DMS114 treated with DMSO at 0.1 percent for 48 hours (cell line): ENCODE measurements around the gene FEZF2.

Experiments
- DNase-seq: peaks from one replicate; lab custom pipeline; 2025; ENCODE audit not compliant: unreplicated experiment; lab: John Stamatoyannopoulos, UW

Gene FEZF2

DNA sequence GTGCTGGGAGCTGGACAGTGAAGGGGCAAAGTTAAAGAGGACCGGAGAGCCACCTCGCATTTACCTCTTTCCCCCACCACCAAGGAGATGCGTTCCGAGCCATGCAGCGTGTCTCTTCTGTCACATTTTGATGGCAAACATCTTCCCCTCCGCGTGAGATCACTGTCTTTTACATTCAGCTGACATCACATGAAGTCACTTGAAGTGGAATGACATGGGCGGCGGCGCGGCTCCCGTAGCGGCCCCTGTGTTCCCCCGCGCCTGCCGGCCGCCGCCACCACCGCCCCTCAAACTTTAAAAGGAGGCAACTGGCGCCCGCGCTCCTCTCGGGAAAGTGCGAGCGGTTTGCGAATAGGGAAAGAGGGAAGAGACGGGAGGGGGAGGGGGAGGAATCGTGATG is at the start of gene FEZF2:
Gene FEZF2, minus strand, starts transcription at position 336 of the 400 bp plus-strand sequence. CDS start 682 bp downstream, outside the sequence.
- DNase-seq: no peak

DNA sequence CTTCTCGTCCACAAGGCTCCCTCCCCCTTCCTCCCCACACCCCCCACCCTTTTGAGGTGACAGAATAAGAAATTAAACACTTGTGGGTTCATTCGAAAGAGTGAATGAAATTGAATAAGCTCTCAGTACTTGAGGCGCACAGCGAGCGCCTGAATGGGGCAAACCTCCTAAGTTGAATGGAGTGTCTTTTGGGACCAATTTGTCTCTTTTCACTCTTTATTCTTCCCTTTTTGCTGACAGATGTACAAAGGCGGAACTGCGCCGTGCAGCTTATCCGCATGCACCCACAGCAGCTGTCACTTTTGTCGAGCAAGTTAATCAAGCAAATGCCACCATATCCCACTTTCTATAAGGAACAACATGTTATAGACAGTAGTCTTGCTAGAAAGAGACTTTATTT is 47.9 kb upstream of the FEZF2 start:
- no peak for DNase-seq

DNA sequence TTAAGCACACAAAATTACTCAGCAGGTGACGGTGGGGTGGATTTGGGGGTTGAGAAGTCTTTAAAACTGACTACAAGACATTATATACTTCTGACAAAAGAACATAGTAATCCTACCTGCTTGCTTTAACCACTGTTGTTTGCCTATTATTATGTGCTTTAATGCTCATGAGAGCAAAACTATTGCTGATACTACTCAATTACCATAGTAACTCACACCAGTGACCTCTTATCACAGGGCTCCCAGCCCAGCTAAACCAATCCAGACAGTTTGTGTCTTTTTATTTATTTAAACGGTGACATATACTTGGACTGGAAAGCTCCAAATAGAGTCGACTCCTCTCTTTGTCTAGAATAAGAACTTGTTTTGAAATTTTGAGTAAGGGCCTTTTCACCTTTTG is 42.8 kb upstream of the FEZF2 start:
- DNase-seq: no peak

DNA sequence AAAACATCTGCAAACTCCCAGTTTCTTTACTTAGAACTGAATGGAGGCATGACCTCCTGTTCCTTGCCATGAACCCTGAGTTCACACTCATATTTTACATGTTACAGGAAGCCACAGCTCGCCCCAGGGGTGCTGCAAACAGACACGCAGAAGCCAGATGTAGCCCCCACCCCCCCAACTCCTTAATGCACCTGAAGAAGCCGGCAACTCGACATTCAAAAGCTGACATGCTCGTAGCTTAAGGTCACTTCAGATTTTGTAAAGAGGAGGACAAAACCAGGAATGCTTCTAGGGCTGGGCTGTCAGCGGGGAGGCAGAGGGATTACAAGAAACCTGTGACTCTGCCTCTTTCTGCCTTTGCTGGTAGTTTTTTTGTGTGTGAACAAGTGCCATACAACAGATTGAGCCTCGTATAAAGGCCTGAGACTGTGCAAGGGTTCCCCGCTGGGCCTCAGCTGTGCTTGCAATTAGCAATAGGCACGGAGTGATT is 42.0 kb upstream of the FEZF2 start:
- DNase-seq: no peak

DNA sequence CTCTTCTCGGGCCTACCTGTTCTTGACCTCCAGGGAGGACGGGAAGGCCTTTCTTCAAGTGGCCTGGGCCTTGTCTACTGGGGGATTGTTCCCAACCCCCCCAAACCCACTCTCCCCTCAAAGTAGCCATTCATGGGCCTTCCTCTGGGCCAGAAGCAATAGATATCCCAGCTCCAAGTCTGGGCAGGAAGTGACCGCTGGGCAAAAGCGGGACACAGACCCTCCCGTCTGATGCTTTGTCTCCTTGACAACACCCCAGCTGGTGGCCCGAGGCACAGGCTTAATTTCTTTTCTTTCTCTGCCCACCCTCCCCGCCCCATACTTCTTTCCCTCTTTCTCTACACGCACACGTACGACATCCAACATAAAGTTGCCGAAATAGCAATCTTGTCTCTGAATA is 41.4 kb upstream of the FEZF2 start:
- DNase-seq: no peak

DNA sequence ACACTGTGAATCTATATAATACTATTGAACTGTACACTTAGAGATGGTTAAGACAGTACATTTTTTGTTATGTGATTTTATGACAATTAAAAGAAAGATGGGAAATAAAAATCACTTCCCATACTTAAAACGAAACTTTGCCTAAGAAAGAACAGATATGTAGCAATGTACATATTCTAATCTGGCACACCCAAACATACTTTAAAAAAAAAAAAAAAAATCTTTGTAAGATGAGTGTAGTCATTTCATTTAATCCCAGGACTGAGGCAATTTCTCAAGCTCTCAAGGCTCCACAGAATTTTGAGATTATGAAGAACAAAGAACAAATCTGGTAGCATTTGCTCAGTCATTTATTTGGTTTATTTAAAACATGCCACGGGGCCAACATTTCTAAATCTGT is 40.3 kb upstream of the FEZF2 start:
- no peak for DNase-seq

DNA sequence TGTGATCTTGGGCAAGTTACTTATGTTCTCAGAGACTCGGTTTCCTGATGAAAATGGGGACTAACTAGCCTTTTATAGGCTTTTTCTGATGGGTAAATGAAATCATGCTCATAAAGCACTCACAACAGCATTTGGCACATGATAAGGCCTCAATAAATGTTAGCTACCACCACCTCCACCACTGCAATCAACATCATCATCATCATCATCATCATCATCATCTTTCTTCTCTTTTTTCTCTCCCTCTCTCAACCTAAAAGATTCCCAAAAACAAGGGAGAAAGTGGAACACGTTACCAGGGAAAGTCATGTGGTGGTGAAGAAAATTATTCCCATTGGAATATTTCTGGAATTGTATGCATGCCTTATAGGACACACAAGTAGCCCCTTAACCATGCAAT is 33.6 kb upstream of the FEZF2 start:
- no peak for DNase-seq

DNA sequence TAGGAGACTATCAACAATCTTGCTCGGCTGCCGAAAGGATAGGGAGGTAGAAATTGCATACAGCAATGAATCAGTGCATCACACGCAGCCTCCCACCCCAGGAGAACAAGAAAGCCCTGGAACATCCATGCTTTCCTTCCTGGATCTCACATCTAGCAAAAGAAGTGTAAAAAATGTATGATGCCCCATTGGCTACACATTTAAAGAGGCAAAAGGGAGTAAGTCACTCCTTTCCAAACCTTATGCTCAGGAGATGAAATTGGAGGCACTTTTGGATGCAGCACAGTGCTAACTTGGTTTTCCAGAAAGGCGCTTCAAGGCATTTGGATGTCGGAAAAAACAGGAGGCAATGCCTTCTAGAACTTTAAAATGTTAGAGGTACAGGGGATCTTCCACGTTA is 32.2 kb upstream of the FEZF2 start:
- no peak for DNase-seq

DNA sequence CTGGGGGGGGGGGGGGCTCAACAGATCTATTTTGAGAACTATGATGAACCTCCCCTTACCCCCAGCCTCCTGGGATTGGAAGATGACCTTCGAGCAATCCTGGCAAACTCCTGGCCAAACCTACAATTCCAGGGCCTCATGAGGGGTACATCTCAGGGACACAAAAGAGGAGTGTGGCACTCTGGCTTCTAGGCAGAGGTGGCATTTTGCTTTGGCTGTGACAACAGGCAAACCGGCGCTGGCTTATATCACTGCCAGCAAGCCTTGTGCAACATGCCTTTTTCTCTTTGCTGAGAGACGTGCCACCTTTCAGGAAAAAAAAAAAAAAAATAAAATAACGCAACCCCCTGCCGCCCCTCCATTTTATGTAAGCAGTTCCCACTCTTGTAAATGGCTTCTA is 31.8 kb upstream of the FEZF2 start:
- DNase-seq: no peak

DNA sequence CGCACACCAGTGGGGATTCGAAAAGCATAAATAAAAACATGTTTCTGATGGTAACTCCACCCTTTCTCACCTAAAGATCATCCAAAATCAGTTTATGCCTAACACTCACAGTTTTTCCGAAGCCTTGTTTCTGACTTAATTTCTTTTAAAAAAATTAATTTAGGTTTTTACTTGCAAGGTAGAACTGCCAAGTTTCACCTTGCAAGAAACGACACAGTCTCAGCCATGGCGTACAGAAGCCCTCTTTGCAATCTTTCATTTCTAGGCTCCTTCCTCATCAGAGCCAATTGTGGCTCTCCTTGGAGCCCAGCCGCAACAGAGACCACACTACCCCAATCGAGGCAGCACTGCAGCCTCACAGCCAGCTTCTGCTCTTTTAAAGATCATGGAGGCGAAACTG is 31.0 kb upstream of the FEZF2 start:
- DNase-seq: no peak

DNA sequence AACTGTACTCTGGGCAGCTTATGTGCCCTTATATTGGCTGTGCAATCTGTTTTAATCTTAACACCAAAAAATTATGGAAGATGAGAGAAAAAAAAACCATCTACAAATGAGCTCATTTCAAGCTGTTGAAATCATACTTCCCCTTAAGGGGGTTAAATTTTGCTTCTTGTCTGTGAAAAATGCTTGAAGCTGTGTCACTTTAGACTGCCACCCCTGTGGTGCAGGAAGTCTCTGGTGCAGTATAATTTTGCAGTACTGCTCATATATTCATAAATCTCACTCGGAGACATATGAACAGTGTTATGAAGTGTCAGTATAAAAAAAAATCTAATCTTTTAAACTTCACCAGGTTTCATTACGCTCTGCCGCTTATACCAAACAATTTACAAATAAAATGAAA is 30.4 kb upstream of the FEZF2 start:
- no peak for DNase-seq

DNA sequence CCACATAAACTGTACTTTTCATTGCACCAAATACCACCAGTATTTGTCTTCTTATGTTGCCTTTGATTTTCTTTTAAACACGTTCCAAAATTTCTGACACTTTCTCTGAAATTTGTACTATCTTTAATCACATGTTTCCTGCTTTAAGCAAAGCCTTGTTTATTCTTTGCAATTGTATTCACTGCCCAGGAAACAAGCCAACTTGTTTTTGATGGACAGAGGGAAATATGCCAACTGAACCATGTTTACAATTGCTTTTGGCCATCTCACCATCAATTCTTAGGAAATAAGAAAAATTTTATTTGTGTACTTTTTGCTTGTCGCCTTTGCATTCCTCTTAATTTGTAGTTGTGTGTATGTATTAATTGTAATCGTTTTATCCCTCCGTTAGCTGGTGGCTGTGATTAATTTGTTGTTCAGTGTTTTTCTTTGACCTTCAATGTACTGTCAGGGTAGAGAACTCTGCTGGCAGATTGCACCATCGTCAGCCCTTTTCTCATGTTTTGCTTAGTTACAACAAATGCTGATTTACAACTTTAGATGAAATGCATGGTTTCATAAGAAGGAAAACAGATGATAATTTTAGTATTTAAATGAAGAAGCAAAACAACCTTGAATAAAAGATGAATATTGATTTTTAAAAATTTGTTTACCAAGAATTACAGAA is 19.4 kb upstream of the FEZF2 start:
- no peak for DNase-seq

DNA sequence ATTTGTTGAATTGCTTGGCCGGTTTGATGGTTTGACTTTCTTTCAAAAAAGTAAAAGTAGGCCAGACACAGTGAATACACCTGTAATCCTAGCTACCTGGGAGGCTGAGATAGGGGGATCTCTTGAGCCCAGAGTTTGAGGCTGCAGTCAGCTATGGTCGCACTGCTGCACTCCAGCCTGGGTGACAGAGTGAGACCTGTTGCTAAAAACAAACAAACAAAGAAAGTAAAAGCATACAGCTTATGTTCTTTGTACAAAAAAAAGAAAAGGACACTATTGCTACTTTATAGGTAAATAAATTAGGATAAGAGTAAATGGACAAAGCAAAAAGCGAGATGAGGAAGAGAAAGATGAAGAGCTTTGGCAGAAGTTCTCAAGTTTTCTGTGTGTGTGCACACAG is 13.9 kb upstream of the FEZF2 start:
- no peak for DNase-seq

DNA sequence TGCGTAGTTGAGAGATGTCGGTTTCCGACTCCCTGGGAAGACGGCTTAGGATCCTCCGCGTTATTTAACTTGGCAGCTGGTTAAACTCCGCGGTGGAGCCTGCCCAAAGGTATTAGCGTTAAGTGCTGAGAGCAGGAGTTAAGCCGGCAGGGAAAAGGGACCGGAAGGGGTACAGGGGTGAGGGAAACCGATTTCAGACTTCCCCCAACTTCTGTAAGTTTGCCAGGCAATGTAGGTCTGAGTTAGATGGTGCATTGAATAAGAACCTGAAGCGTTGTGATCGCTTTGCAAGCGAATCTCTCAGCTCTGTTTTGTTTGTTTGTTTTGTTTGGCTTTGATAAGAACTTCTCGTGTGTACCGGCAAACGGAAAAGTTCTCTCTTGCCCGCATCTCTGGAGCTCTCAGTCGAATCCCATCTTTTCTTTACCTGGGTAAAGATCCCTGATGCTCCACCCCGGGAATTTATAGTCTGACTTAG is 6.0 kb upstream of the FEZF2 start:
- no peak for DNase-seq

DNA sequence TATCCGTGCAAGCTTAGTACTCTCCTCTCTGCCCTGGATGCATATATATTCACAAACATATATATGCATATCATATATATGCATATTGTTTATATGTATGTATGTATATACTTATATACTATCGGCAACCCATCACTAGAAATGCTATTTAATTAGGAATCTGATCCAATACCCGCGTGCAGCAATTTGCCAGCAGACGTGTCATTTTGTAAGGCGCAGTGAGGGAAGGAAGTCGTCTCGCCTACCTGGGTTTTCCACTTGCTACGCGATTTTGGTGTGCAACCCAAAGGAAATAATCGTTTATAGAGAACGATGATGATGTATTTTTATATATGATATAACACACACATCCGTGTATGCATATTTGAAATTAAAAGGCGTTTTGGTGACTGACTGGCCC is 5.6 kb upstream of the FEZF2 start:
- no peak for DNase-seq

DNA sequence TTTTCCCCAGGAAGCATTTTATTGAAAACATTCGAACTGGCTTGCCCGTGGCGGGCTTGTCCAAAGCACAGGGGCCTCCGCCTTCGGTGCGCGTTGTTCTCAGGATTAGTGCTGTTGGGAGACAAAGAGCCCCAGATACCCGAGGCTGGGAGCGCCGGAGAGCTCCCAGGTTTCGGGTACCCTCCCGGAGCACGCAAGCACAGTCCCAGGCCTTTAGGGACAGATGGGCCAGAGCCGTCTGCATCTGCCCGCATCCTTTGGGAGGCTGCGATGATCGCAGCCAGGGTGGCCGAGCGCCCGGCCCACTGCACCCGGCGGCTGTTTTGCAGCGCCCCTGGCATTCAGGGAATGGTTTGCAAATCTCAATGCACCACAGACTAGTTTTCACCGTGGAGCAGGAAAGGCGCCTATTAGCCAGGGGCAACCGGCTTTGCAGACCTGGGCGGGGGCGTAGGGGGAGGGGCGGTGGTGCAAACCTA is 5.0 kb upstream of the FEZF2 start:
- DNase-seq: no peak

DNA sequence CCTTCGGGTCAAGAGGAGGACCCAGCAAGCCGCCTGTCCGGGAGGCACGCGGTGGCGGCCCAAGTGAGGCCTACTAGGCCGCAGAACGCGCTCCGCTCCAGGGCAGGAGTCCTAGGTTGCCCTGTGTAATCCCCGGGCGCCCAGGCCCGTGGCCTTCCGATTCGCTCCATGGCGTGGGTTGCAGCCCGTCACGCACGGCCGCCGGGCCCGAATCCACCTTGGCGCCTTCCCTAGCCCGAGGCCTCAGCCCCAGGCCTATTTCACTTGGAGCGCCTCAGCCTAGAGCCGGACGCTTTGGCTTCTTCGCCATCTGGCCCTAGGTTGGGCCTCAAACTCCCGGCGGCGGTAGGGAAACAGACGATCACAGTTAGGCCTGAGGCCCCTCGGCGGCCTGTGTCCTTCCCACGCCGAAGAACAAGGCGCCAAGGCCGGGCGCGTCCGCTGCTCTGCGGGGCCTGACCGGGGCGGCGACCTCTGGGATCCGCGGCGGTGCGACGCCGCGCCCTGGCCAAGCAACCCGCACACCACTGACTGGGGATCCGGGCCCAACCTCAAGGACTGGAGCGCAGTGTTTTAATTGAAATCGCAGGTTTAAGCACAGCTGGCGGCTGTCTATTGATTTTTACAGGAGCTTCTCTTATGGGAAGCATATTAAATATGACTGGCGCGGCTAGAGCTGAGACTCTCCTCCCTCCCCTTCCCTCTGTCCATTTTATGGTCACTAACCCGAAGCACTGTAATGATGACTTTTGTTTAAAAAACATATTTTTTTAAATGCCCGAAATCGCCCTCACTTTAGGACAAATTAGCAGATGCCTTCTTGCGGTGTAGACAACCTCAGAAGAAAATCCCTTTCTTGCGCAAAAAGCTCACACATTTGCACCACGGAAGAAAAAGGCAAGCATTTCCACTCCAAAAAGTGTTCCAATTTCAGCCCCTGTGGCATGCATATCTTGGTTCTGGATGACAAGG is 3.8 kb upstream of the FEZF2 start:
- DNase-seq: no peak

DNA sequence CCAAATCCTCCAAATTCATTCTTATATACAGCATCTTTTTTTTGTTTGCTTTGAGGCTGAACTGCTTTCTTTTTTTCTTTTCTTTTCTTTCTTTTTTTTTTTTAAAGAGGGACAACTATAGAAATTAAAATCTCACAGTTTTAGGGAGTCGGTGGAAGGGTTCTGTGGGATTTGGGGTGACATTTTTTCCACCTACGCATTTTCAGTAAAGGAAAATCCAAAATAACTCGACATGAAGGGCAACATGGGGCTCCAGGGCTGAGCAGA is 3.0 kb upstream of the FEZF2 start:
- no peak for DNase-seq

DNA sequence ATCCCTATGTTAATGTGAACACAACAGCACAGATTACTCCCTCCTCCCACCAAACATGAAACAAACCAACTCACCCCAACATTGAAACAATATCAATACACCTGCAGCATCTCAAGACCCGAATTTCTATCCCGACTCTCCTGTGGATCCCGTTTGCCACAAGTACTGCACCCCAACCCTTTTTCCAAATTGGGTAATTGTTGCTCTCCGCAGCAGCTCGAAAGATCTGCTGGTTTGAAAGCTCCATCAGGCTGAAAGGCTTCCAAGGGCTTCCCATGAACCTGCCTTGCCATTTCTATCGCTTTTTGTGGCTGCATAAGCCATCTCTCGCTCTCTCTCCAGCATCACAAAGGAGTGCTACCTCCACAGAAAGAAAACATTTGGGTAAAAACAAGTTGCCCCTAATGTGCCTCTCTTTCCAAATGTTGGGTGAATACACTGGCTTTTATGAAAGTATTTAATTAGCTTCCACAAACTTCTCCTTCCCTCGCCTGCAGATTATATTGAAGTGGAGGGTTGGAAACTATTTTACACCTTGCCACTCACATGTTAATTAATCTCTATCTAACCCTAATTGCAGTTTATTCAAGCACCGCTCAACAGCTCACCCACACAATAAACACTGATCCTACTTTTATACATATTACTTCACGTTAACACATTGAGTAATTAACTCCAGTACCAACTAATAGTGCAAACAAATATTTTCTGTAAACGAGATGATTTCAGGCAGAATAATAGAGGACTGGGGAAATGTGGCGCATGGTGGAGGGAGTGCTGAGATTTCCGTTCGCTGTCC is 2.5 kb upstream of the FEZF2 start:
- no peak for DNase-seq

DNA sequence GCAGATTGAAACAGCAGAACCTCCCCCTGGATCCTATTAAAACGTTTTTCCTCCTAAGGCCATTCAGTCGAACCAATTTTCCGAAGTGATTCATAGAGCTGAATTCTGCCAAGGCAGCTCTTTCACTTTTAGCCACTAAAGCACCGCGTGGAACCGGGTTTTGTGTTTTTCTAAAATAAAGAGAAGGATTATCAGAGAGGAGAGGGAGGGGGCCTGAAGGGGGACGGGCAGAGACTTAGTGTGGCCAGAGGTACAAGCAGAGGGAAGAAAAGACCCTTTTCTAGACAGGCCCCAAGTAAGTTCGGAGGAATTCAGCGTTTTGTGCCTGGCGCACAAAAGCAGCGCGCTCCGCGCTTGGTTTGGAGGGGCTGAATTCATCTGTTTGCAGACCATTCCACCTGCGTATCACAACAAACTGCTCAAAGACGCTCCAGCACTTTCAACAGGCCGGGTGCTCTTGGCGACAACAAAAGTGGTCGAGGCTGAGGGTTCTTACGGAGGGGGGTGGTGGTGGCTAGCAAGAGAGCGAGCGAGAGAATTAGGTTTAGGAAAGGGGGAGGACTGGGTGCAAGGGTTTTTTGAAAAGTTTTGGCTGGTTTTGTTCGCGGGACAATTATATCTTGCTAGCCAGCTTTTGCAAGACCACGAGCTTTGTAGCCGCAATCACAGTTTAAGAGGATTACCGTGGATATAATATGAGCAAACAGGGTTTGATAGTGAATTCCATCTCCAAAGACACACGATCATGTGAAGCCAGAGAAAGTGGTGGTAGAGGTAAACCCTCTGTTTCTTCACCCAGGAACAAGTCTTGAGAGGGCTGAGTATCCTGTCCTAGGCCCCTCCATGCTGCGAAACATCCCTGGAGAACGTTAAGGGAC is 1.2 kb upstream of the FEZF2 start:
- DNase-seq: no peak
